GM12865 (cell line): ENCODE data around the gene SPATA32.

Experiments
- DNase-seq: peaks from one replicate; pipeline ENCODE4 v3.0.0; 2010; ENCODE audit warnings: low read depth
- H3K4me3 ChIP-seq: 2 replicates; pipeline ENCODE4 v1.5.1; 2011; ENCODE audit warnings: mild to moderate bottlenecking, low read depth, low read length, control low read depth
- CTCF ChIP-seq: IDR thresholded peaks from 2 replicates; pipeline ENCODE4 v1.5.1; 2011; ENCODE audit warnings: low read length, control low read depth, low read depth, inconsistent platforms; ENCODE audit not compliant: insufficient read depth; ENCODE audit errors: missing control alignments

SPATA32 gene

GRCh38 chr17:45293413-45294211 lies 31.7 kb upstream of the SPATA32 start:
- TF ChIP-seq CTCF = no peak
- DNase-seq = peak; percentile 64
- no peak overlapping the region for H3K4me3 ChIP-seq

DNA sequence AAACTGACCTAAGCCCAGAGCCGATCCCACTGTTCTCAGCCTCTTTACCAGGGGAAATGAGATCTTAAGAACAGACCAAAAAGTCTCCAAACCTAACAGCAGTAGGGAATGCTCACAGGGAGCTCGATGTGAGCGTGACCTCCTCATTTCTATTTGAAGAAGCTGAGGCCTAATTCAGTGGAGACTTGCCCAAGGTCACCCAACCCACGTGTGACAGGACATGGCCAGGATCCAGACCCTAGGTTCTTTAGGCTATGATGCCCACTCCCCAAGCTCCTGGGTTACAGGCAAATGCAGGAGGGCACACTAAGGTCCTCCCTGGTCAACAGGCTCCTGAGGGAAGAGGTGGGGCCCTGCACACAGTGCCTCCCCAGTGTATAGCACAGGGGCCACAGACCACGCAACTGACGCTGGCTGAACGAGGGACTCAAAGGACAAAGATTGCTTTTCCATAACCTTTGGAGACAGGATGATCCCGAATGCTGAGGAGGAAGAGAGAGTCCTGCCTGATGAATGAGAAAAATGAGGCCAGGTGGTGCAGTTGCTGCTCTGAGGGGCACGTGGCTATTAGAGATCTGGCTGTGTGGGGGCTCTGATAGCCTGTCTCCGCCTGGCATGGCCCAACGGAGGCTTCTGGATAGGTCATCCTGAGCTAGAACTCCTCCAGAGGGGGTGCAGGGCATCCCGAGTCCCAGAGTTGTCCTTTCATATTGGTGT lies 31.0 kb upstream of the SPATA32 start:
- DNase-seq = no peak
- no peak overlapping the region for H3K4me3 ChIP-seq
- TF ChIP-seq CTCF = no peak

DNA sequence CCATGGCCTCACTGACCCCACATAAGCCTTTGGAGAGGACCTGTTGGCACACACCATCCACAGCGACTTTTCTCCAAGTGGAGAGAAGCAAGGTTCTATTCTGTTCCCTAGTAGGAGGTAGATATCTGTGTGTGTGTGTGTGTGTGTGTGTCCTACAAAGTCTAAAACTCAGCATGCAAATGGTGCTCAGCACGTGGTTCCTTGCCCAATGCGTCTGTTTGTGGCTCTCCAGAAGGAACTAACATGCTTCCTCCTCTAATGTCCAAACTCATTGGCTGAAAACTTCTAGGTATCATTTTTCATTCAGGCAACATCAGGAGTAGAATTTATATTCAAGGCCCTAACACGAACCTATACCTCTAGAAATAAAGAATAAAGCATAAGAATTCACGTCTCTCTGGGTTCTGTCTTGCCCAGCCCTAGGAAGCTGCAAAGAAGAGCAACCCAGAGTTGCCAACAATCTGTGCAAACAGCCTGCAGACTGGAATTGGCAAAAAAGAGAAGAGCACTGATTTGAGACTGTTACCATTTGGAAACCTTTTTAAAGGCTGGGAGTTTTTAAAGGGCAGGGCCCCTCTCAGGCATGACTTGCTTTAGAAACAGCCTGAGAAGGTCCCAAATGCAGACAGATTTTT lies 29.4 kb upstream of the SPATA32 start:
- H3K4me3 ChIP-seq = no peak overlapping the region
- TF ChIP-seq CTCF = no peak
- DNase-seq = no peak

DNA sequence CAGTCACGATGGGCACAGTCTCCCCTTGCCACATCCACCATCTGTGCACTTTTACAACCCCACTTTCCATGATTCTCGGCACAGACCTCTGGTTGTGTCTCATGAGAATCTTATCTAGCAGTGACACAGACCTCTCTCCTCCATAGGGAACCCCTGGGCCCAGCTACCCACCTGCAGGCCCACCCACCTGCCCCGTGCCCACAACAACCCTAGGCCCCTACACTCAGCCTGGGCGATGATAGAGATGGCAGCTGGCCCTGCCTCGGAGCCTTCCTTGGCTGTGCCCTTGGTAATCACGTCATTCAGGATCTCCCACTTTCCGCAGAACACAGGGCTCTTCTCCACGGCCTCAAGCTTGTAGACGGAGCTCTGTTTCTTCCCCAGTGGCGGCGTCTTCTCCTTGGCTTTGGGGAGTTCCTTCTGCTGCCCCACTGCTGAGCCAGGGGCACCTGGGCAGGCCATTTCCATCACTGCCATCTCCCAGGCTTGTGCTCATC lies 28.4 kb upstream of the SPATA32 start:
- no peak overlapping the region for H3K4me3 ChIP-seq
- DNase-seq = no peak
- TF ChIP-seq CTCF = no peak

DNA sequence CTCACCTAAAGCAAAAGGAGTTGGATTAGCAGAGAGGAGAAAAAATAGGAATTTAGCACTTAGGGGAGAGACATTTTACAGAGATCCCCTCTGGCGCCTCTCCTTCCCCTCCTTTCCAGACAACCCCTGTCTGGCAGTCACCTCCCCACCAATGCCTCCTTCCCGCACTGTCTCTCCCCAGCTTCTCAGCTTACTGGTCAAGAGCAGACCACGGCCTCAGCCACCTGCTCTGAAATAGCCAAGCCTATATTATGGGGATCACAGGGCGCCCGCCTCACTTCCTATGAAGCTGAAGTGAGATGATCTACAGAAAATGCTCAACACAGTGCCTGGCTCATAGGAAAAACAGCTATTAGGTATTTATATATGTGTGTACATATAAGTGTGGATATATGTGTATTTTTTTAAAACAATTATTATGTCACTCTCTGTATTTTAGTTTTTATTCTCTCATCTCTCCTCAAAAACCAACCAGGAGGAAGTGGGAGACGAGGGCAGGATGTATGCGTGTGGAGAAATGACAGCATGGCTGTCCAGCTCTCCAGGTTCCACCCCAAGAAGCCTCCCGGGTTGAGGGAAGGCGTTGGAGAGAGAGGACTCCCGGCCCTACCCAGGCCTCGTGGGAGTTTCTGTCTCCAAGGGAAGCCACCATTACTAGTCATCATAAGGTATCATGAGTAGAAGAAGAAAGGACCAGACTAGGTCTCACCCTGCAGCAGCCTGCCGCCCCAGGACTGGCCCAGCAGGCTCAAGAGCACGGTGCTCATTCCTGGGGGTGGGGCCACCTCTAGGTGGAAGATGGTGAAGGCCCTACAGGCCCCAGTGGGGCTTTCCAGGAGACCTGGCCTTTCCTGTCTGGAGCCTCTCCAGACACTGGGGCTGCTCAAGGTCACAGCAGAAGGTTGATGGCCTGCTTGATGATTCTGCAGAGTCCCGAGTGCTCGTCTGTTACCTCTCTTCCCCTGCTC lies 27.7 kb upstream of the SPATA32 start:
- H3K4me3 ChIP-seq = no peak overlapping the region
- no peak for DNase-seq
- TF ChIP-seq CTCF = no peak

DNA sequence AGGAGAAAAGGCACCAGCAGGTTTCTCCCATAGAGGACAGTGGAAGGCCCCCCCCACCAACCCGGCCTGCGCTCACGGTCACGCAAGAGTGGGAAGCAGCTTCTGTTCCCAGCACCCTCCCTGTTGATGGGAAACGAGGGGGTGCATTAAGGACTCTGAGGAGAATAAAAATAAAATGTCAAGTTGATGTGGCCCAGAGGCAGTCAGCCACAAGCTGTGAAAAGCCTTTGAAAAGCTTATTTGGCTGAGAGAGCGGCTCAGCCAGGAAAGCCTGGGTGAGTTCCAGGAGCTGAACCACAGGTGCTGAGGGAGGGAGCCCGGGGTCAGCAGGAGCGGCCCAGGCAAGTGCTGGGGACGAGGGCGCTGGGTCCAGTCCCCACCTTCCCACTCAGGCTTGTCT lies 26.9 kb upstream of the SPATA32 start:
- no peak overlapping the region for H3K4me3 ChIP-seq
- no peak for DNase-seq
- no peak for TF ChIP-seq CTCF
